GM19023 (cell line): ENCODE data around the gene MARVELD2.
"Not testable (repeated sequence)": the region's sequence is repeated elsewhere in the genome, so short reads cannot be mapped to it uniquely, and the experiment has no call there.

Experiments
- ATAC-seq: cut with Tn5 transposase; IDR thresholded peaks from one replicate; pipeline ENCODE4 v1.9.1; 2021; ENCODE audit warnings: mild to moderate bottlenecking, moderate library complexity; ENCODE audit not compliant: unreplicated experiment

MARVELD2 gene

GRCh38 chr5:69414885-69415583, at the start of gene MARVELD2:
TSS of gene MARVELD2 (plus strand) at chr5:69415116. CDS start at chr5:69419386, 4,270 bp downstream.
- ATAC-seq: peak; percentile 72

DNA sequence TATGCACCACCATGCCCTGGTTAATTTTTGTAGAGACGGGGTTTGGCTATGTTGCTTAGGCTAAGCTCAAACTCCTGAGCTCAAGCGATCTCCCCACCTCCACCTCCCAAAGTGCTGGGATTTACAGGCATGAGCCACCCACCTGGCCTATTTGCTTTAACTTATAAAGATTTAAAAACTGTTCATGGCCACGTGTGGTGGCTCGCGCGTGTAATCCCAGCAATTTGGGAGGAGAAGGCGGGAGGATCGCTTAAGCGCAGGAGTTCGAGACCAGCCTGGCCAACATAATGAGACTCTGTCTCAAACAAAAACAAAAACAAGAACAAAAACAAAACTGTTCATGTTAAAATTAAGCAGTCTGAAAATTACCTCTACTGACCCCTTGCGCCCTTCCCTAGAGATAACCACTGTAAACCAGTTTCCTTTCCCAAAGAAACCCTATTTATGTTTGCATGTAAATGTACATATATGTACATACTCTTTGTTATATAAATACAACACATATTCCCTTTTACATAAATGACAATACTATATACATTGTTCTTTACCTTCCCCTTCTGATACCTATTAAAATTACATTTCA, 47.1 kb upstream of the MARVELD2 start:
- no peak for ATAC-seq

- peak; percentile 33 for ATAC-seq
Measured at GRCh38 chr5:69368458-69369339, 46.2 kb upstream of the MARVELD2 start.

DNA sequence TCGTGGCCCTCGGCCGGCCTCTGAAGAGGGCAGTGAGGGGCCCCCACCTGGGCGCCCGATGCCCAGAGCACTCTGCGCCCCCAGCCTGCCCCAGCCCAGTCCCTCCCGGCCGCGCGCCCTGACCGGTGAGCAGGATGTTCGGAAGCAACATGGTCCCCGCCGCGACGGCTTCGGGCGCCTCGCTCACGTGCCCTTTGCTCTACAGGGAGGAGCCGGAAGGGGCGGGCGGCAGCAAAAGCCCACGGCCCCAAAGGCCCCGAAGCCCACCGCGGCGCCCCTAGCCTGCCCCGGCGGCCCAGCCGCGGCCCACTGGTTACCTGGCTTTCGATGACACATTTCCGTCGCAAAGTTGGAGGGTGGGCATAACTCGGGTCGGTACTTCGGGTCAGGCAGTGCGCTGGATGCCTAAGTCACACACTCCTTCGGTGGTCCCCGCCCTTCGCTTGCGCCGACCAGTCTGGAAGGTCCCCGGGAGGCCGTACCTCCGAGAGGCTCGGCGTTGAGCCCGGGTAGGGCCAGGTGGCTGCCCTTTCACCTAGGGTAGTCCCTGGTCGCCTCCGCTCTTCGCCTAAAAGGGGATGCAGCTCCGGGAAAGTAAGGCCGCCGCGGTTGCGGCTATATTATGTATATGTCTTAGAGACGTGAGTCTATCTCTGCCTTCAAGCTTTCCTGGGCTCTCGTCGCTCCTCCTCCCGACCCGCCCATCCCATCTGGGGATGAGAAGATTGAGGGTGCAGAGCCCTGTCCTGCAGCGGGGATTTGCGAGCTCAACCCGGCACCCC, 45.4 kb upstream of the MARVELD2 start, which contains the start of the genes AK6, RAD17 and TAF9:
TSS of gene AK6 (minus strand) at position 181 of the 782 bp plus-strand sequence. CDS start at position 151, 30 bp downstream.
TSS of gene RAD17 (plus strand) at position 479 of the 782 bp plus-strand sequence. CDS start 2,391 bp downstream, outside the sequence.
TSS of gene TAF9 (minus strand) at position 181 of the 782 bp plus-strand sequence. CDS start 3,783 bp downstream, outside the sequence.
- peak; percentile 93 for ATAC-seq

- not testable (repeated sequence) for ATAC-seq
Measured at GRCh38 chr5:69370335-69370734, 44.6 kb upstream of the MARVELD2 start.

- ATAC-seq: no peak
Measured at GRCh38 chr5:69372394-69372793, 42.5 kb upstream of the MARVELD2 start.

- ATAC-seq: peak; percentile 76
Measured at GRCh38 chr5:69374911-69375446, 39.9 kb upstream of the MARVELD2 start.

DNA sequence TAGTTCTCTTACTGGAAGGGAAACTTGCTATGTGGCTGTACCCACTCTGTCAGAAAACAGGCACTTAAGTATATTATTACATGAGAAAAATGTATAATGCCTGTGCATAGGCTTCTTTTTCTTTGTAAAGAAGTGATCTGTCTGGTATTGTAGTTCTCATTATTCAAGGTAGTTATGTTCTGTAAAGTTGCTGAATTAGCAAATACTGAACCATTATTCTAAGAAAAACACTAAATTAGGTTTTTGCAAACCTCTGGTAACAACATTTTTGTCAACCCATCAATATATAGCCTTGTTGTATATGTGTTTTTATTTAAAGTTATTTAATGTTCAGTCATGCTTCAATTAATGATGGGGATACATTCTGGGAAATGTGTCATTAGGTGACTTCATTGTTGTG, 36.5 kb upstream of the MARVELD2 start:
- no peak for ATAC-seq

DNA sequence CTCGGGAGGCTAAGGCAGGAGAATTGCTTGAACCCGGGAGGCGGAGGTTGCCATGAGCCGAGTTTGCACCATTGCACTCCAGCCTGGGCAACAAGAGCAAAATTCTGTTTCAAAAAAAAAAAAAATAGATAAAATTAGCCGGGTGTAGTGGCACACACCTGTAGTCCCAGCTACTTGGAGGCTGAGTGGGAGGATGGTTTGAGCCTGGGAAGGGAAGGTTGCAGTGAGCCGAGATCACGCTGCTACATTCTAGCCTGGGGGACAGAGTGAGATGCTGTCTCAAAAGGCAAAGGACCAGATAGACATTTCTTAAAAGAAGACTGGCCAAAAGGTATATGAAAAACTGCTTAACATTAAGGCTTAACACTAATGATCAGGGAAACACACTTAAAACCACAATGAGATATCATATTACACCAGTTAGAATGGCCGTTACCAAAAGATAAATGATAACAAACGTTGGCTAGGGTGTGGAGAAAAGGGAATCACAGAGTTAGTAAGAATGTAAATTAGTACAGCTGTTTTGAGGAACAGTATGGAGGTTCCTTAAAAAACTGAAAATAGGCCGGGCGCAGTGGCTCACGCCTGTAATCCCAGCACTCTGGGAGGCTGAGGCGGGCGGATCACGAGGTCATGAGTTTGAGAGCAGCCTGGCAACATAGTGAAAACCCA, 10.1 kb upstream of the MARVELD2 start:
- no peak for ATAC-seq

DNA sequence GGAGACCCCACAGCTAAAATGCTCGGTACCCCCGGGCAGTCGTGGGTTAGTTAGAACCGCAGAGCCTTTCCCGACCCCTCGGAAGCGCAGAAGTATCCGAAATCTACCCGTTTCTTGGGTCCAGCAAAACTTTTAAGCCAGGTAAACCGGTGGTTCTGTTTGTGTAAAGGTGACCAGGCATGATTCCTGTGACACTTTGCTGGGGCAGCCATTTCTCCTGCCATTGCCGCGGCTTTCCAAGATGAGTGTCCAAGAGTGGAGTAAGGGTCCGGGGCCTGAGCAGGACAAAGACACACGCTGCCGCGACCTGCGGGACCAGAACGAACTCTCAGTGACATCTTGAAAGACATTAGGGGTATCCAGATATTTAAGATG, 655 bp downstream of the MARVELD2 start:
- no peak for ATAC-seq

- ATAC-seq: no peak
Measured at GRCh38 chr5:69416180-69416579, 1.3 kb downstream of the MARVELD2 start.

GRCh38 chr5:69416699-69417098, 1.8 kb downstream of the MARVELD2 start:
- no peak for ATAC-seq

DNA sequence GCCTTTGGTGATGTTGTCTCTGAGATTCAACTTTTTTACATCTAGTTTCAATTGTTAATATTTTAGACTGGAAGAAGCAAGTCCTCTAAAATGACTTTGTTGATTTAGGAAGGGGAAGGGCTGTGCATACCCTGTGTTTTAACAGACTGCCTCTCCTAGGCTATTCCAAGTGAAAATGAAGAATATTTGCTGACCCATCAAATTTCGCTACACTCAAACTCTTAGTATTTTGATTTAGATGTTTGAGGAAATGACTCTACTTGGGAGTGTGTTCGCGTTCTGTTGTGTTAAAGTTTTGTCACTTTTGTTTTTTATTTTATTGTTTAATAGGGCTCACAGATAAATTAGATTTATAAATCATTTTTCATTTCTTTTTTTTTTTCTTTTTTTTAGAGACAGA, 3.6 kb downstream of the MARVELD2 start:
- no peak for ATAC-seq

GRCh38 chr5:69431424-69432303, 16.7 kb downstream of the MARVELD2 start:
- no peak for ATAC-seq

DNA sequence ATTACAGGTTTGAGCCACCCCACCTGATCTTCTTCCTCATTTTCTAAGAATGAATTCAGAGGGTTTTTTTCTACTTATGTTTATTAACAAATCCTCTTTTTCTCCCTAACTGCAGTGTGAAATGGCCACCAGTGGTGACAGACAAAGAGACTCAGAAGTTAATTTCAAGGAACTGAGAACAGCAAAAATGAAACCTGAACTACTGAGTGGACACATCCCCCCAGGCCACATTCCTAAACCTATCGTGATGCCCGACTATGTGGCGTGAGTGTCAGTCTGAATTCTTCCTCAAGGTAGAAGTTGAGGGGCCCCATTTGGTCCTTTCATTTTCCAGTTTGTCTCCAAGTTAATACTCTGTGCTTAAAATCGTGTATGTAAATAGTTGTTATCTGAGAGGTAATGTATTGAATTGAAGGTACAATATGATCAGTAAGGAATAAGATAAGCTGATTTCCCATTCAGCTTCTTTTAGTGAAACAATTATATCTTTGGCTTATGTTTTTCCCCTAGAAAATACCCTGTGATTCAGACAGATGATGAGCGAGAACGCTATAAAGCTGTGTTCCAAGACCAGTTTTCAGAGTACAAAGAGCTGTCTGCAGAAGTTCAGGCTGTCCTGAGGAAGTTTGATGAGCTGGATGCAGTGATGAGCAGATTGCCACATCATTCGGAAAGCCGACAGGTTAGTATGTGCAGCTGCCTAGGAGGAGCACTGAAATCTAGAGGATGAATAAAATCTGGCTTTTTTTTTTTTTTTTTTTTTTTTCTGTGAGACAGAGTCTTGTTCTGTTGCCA, 17.7 kb downstream of the MARVELD2 start:
- peak; percentile 60 for ATAC-seq

DNA sequence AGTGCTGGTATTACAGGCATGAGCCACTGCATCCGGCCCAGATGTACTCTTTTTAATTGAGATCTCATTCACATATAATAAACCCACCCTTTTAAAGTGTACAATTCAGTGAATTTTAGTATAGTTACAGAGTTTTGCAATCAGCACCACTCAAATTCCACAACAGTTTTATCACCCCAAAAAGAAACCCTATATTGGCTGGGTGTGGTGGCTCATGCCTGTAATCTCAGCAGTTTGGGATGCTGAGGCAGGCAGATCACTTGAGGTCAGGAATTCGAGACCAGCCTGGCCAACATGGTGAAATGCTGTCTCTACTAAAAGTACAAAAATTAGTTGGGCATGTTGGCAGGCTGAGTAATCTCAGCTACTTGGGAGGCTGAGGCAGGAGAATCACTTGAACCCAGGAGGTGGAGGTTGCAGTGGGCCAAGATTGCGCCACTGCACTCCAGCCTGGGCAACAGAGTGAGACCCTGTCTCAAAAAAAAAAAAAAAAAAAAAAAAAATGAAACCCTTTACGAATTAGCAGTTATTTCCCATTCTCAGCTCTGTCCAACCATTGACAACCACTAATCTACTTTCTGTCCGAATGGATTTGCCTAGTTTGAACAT, 20.5 kb downstream of the MARVELD2 start:
- ATAC-seq: not testable (repeated sequence)

DNA sequence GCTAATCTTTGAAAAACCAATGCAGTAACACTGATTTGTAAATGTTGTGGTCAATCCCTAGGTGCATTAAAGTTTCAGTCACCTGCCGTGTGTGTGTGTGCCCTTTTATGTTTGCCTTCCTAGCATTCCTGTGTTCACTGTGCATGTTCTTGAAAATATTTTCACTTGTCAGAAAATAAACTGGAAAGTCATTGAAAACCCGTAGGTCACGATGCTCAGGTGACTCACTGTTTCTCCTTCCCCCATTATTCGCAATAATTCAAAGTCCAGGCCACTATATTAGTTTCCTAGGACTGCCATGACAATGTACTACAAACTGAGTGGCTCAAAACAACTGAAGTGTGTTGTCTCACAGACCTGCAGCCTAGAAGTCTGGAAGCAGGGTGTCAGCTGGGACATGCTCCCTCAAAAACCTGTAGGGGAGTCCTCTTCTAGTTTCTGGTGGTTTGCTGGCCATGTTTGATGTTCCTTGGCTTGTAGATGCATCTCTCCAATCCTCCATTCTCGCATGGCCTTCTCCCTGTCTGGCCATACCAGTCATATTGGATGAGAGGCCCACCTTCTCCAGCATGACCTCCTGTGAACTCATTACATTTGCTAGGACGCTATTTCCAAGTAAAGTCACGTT, 29.3 kb downstream of the MARVELD2 start:
- ATAC-seq: no peak
